Upper lobe of right lung (tissue), 1 donor: ENCODE data around the gene UBALD1. TPM values are rescaled to one million over a fixed set of nuclear protein-coding genes. Genes with fewer than 3 reads are reported as not detected.
A peak's percentile ranks its signal among the peaks of the same experiment; 100 is the strongest.

Source experiments
- ATAC-seq: fragments of 200-7000 bp; cut with Tn5 transposase; one replicate; pipeline ENCODE4 v1.9.1; 2020; ENCODE audit warnings: mild to moderate bottlenecking, moderate library complexity
- DNase-seq: peaks from one replicate; pipeline ENCODE4 v3.0.0-alpha.2; 2020
- H3K27ac ChIP-seq: fragments of 200-600 bp; one replicate; pipeline ENCODE4 v1.8.0; 2022
- H3K27me3 ChIP-seq: fragments of 200-600 bp; one replicate; pipeline ENCODE4 v1.8.0; 2022; ENCODE audit warnings: mild to moderate bottlenecking
- H3K36me3 ChIP-seq: fragments of 200-600 bp; one replicate; pipeline ENCODE4 v1.8.0; 2022
- H3K4me1 ChIP-seq: fragments of 200-600 bp; one replicate; pipeline ENCODE4 v1.8.0; 2022
- H3K4me3 ChIP-seq: fragments of 200-600 bp; one replicate; pipeline ENCODE4 v1.8.0; 2022; ENCODE audit warnings: mild to moderate bottlenecking
- H3K9me3 ChIP-seq: fragments of 200-600 bp; one replicate; pipeline ENCODE4 v1.8.0; 2022
- intact Hi-C: fragments of 100-400 bp; cut with DNase I; formaldehyde crosslinking; loops from one replicate; pipeline ENCODE4 v1.11.0; 2022
- total RNA-seq: library from RNA; stranded (reverse); fragmentation: NEBNext Ultra II Directional; extraction: Animal tissue kit (Norgen Biotek cat#: 25700); gene quantifications from one replicate; pipeline ENCODE4 v1.2.1, GENCODE V29; 2021
- TF ChIP-seq, protein P1 (sequence below): fragments of 200-600 bp; IDR thresholded peaks from one replicate; pipeline ENCODE4 v1.8.0; 2022; ENCODE audit warnings: antibody characterized with exemption
- donor health status: DM: no; HTN: yes; CAD: no; lungs with severe emphysema.

Gene UBALD1
- total RNA-seq, 1 donor from 2014 or later = 35.5 TPM

DNA sequence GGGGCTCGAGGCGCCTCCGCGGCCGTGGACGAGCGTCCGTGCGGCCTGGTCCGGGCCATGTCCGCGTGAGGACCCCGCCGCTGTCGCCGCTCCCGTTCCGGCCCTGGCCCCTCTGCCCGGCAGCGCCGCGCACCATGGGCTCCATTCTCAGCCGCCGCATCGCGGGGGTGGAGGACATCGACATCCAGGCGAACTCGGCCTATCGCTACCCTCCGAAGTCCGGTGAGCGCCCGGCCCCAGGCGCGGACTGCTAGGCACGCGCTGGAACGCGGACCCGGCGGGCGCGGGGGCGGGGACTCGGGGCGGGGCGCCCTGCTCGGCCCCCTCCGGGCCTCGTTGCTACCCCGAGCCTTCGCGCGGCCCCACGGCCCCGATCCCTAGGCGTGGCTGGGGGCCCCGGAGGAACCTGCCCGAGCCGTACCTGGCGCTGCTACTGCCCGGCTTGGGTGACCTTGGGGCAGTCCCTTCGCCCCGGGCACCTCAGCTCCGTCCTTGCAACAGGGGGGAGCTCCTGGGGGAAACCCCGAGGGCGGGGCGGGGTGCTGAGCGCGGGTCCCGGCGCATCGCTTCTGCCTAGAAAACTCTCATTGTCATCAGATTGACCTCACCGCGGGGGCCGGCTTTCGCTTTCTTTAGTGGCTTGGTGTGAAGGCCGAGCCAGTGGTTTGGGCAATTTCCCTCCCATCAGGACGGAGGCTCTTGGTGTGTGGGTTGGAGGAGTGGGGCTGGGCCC, 10.3 kb upstream of the UBALD1 start:
- Histone ChIP-seq H3K4me3 (peak overlapping the region; percentile 97), H3K36me3 (no peaks in the 10 kb centered on the region), H3K9me3 (no peaks in the 10 kb centered on the region), H3K27ac (peak overlapping the region; percentile 96), H3K4me1 (peaks cover 19% of the 10 kb centered on the region), H3K27me3 (no peaks in the 10 kb centered on the region)
- TF ChIP-seq, protein P1, sequence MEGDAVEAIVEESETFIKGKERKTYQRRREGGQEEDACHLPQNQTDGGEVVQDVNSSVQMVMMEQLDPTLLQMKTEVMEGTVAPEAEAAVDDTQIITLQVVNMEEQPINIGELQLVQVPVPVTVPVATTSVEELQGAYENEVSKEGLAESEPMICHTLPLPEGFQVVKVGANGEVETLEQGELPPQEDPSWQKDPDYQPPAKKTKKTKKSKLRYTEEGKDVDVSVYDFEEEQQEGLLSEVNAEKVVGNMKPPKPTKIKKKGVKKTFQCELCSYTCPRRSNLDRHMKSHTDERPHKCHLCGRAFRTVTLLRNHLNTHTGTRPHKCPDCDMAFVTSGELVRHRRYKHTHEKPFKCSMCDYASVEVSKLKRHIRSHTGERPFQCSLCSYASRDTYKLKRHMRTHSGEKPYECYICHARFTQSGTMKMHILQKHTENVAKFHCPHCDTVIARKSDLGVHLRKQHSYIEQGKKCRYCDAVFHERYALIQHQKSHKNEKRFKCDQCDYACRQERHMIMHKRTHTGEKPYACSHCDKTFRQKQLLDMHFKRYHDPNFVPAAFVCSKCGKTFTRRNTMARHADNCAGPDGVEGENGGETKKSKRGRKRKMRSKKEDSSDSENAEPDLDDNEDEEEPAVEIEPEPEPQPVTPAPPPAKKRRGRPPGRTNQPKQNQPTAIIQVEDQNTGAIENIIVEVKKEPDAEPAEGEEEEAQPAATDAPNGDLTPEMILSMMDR = no peak
- DNase-seq (peak; percentile 89), ATAC-seq (peak; percentile 46)
- intact Hi-C loops = no loop called here

DNA sequence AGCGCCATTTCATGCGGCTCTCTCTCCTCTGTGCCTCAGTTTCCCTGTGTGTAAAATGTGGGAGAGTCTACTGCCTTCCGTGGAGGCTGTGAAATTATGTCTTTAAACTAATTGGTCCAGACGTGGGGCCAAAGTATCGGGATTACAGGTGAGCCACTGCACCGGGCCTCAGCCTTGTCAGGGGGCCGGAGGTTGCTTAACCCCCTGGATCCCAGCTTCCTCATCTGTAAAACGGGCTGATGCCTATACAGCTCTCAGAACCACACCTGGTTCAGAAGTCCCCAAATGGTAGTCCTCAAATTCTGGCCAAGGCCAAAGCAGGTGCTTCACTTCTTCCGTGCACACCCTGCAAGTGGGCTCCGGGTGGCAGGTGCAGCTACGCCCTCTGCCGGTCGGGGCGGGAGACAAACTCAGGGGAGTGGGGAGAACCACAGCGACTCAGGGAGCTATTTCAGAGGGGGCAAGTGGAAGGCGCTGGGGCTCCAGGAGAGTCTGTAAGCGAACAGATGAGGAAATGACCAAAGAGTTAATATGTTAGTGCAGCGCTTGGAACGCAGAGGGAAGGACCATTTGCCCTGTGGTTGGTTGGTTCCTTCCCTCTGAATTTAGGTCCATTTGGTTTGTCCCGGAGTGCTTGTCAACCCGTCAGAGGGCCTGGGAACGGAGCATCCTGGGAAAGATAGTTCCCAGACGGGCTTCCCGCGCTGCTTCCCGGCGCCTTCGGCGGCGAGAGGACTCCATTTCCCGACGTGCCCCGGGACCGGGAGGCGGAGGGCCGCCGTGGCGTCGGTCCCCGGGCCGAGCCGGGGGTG, 9.5 kb upstream of the UBALD1 start, which contains the start of gene MGRN1:
MGRN1 (plus strand) TSS at position 812 of the 812 bp plus-strand sequence. CDS start 135 bp downstream, outside the sequence.
- Histone ChIP-seq H3K4me3 (peak within 1 kb of the TSS; percentile 97), H3K36me3 (no peaks in the 10 kb centered on the region), H3K4me1 (peaks cover 19% of the 10 kb centered on the region), H3K27me3 (no peaks in the 10 kb centered on the region), H3K27ac (peak within 1 kb of the TSS; percentile 96), H3K9me3 (no peaks in the 10 kb centered on the region)
- DNase-seq (peak; percentile 97), ATAC-seq (peak; percentile 96)
- TF ChIP-seq, protein P1 = peak; percentile 95
- intact Hi-C loops = no loop called here

DNA sequence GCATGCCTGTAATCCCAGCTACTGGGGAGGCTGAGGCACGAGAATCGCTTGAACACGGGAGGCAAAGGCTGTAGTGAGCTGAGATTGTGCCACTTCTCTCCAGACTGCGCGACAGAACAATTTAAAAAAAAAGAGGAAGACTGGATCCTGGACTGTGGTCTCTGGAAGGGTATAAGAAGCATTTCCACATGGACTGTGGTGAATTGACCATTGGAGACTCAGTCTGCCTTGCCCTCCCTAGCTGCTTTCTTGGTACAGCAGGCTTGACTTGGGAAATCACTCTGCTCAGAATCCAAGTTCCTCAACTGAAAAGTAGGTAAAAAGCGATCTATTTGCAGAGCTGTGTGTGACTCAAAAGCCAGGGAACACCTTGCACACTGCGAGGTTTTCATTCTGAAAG, 8.9 kb upstream of the UBALD1 start:
- H3K36me3 ChIP-seq = no peaks in the 10 kb centered on the region
- ATAC-seq = peak; percentile 38
- H3K27me3 ChIP-seq = no peaks in the 10 kb centered on the region
- intact Hi-C loops = no loop called here
- no peak for DNase-seq
- no peak overlapping the region for H3K4me3 ChIP-seq
- H3K27ac ChIP-seq = peak overlapping the region; percentile 96
- TF ChIP-seq, protein P1 = no peak
- H3K4me1 ChIP-seq = peaks cover 23% of the 10 kb centered on the region
- no peaks in the 10 kb centered on the region for H3K9me3 ChIP-seq

DNA sequence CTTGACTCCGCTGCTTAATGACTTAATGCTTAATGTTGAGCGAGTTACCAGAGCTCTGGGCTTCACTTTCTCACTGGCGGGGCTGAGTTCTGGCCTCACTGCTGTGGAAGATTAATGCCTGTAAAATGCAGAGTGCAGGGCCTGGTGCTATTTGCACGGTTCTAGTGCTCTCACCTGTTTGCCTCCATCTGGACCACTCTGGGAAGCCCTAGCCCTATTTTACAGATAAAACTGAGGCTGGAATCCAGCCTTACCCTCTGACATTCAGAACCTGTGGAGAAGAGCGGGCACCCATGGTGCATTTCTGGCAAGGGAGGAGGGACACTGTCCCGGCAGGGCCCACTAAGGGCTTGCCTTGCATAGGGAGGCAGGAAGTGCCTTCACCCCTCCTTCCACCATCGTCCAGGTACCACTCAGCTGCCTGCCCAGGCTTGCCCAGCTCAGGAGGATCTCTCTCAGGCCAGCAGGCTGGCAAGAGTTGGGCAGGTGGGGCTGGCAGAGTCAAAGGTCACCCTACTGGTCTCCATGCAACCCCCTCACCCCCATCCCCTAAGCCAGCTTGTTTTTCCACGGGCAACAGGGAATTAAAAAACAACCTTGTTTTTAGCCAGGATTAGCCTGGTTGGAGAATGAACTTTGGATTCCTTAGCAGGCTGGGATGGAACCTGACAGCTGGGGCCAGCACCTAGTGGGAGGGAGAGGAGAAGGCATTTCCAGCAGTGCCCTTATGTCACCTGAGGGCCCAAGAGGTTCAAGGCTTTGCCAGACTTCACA, 4.1 kb upstream of the UBALD1 start:
- TF ChIP-seq, protein P1 = no peak
- no peak for ATAC-seq

DNA sequence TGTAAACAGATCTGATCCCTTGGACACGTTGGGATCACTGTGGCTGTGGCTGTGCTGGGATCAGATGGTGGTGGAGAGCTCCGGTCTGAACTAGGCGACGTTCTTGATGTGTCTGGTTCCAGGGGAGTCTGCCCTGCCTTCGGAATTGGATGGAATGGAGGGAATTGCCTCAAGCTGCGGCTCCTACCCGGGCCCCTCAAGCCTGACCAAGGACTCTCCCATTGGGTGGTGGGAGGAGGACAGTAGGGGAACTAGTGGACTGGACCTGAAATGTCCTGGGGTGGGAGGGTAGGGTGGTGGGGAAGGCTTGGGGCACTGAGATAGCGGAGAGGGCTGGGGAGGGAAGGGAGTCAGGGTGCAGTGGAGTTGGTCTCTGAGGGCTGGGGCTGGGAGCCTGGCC, 3.2 kb upstream of the UBALD1 start:
- ATAC-seq = no peak
- intact Hi-C loops = no loop called here
- H3K36me3 ChIP-seq = no peaks in the 10 kb centered on the region

More for the DNA sequence above, 4.1 kb upstream of the UBALD1 start:
- Histone ChIP-seq H3K27ac (no peak overlapping the region), H3K9me3 (no peaks in the 10 kb centered on the region), H3K4me3 (no peak overlapping the region), H3K36me3 (no peaks in the 10 kb centered on the region), H3K27me3 (no peaks in the 10 kb centered on the region), H3K4me1 (peaks cover 25% of the 10 kb centered on the region)
- no peak for DNase-seq
- intact Hi-C loops = no loop called here

More for the DNA sequence above, 3.2 kb upstream of the UBALD1 start:
- DNase-seq = no peak
- Histone ChIP-seq H3K27ac (no peak overlapping the region), H3K27me3 (no peaks in the 10 kb centered on the region), H3K9me3 (no peaks in the 10 kb centered on the region), H3K4me1 (peaks cover 35% of the 10 kb centered on the region), H3K4me3 (no peak overlapping the region)
- TF ChIP-seq, protein P1 = no peak
